Bronchial epithelial cell (primary cell): Measurements from ENCODE around the gene CAMK2A. TPM values are rescaled to one million over a fixed set of nuclear protein-coding genes. Genes with fewer than 3 reads are reported as not detected.

ENCODE experiments used
- DNase-seq: peaks from one replicate; pipeline ENCODE4 v3.0.0-alpha.2; 2010; ENCODE audit warnings: low read depth
- FAIRE-seq: peaks from 2 replicates; lab custom pipeline; 2011; peaks lifted over from hg19 to GRCh38; lab: Jason Lieb, UNC
- H3K27me3 ChIP-seq: 2 replicates; pipeline ENCODE4 v1.5.1; 2011; ENCODE audit warnings: low read length; ENCODE audit not compliant: control insufficient read depth, insufficient read depth
- H3K36me3 ChIP-seq: 2 replicates; pipeline ENCODE4 v1.5.1; 2011; ENCODE audit warnings: low read length; ENCODE audit not compliant: control insufficient read depth, insufficient read depth
- H3K4me3 ChIP-seq: 2 replicates; pipeline ENCODE4 v1.5.1; 2011; ENCODE audit warnings: mild to moderate bottlenecking, low read depth, low read length, control low read depth
- total RNA-seq: library from RNA; depleted of rRNA; stranded (reverse); fragments of >200 nt; gene quantifications from 2 replicates; pipeline ENCODE4 v1.2.1, GENCODE V29; 2014
- TF ChIP-seq, protein P1 (sequence below): IDR thresholded peaks from 2 replicates; pipeline ENCODE4 v1.5.1; 2011; ENCODE audit warnings: mild to moderate bottlenecking, moderate library complexity, low read length, control low read depth, inconsistent platforms; ENCODE audit not compliant: insufficient read depth, severe bottlenecking

Gene CAMK2A
- total RNA-seq, 1 donor from 2014 or later: under 0.01 TPM

DNA sequence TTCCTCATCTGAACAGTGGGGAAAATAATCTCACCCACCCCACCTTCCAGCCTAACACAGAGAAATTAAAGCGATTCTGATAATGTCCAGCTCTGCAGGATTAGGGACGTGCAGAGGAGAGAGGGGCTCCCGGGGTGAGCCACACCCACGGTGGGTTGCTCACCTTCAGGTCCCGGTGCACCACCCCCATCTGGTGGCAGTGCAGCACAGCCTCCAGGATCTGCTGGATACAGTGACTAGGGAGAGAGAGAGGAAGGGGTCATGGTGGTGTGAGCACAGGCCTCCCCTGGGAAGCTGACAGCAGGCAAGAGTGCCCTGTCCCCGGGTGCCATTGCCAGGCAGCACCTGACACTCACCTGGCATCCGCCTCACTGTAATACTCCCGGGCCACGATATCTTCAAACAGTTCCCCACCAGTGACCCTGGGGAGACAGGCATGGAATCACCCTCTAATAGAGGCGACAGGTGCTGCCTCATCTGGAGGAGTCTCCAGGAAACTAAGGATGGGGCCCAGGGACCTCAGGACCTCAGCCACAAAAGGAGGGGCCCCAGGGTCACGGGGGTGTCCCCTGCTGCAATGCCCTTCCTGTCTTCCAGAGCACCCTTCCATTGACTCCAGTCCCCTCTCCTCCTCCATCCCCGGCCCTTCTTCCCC, 33.0 kb downstream of the CAMK2A start:
- no peak overlapping the region for H3K4me3 ChIP-seq
- H3K36me3 ChIP-seq: no peaks in the 10 kb centered on the region
- TF ChIP-seq, protein P1, sequence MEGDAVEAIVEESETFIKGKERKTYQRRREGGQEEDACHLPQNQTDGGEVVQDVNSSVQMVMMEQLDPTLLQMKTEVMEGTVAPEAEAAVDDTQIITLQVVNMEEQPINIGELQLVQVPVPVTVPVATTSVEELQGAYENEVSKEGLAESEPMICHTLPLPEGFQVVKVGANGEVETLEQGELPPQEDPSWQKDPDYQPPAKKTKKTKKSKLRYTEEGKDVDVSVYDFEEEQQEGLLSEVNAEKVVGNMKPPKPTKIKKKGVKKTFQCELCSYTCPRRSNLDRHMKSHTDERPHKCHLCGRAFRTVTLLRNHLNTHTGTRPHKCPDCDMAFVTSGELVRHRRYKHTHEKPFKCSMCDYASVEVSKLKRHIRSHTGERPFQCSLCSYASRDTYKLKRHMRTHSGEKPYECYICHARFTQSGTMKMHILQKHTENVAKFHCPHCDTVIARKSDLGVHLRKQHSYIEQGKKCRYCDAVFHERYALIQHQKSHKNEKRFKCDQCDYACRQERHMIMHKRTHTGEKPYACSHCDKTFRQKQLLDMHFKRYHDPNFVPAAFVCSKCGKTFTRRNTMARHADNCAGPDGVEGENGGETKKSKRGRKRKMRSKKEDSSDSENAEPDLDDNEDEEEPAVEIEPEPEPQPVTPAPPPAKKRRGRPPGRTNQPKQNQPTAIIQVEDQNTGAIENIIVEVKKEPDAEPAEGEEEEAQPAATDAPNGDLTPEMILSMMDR: no peak
- DNase-seq (no peak), FAIRE-seq (no peak)
- peaks cover 4% of the 10 kb centered on the region for H3K27me3 ChIP-seq

DNA sequence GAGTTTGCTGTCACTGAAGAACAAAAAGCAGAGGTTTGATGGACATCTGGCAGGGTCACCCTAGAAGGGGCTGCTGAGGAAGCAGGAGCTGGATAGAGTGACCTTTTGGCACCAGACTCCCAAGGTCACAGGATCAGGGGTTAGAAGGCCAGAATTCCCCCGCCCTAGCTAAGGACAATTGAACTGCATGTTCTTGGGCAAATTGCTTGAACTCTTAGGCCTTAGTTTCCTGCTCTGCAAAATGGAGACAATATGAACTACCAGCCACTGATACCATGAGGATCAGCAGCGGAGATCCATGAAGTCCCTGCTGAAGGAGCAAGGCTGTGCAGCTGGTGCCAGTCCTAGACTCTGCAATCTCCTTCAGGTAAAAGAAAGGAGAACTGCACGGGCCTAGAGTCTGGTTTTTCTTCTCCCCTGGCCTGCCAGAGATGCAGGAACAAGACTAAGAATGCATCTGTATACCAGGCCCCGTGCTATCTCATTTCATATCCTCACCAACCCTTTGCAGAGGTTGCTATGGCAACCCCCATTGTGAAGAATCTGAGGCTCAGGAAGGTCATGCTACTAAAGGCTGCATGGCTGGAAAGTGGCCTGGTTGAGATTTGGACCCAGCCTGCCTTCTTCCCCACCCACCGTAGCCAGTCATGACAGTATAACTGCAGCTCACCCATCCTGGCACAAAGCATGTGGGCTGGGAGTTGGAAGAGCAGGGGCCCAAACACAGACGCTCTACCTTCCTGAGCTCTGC, 33.7 kb downstream of the CAMK2A start:
- no peak for DNase-seq
- Histone ChIP-seq H3K27me3 (peaks cover 4% of the 10 kb centered on the region), H3K36me3 (no peaks in the 10 kb centered on the region), H3K4me3 (no peak overlapping the region)
- no peak for FAIRE-seq
- TF ChIP-seq, protein P1: no peak

DNA sequence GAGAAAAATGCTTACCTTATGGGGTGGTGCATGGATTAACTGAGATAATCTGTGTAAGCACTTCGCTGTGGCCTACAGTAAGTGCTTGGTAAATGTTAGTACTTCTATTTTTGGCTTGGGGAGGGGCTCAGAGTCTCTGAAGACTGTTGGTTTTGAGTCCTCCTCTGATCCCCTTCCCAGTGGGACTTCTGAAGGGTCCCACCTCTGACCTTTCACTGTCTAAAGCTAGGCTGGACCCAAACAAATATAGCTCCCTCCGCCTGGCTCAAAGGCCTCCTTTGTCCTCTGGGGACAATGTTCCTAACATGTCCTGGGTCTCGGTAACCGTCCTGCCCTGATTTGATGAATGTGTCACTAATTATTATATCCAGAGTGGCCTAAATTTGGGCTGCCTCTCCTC, 34.8 kb downstream of the CAMK2A start:
- no peak overlapping the region for H3K4me3 ChIP-seq
- TF ChIP-seq, protein P1: no peak
- H3K36me3 ChIP-seq: no peaks in the 10 kb centered on the region
- H3K27me3 ChIP-seq: peaks cover 4% of the 10 kb centered on the region
- FAIRE-seq (no peak), DNase-seq (no peak)

DNA sequence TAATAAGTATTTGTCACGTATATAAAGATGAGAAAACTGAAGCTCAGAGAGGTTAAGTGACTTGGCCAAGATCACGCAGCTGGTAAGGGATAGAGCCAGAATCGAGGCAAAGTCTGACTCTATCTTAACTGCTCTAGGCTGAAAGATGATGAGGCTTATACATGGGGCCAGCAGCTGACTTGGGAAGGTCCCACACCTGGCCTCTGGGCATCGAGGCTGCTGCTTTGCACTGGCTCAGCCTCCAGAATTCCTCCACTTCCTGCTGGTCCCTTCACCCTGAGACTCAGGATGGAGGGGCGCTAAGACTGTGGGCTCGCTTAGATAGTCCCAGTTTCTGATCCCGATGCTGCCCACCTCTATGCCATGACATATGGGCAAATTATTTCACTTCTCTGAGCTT, 35.2 kb downstream of the CAMK2A start:
- no peak overlapping the region for H3K4me3 ChIP-seq
- no peaks in the 10 kb centered on the region for H3K36me3 ChIP-seq
- no peak for DNase-seq
- TF ChIP-seq, protein P1: no peak
- FAIRE-seq: no peak
- H3K27me3 ChIP-seq: peaks cover 4% of the 10 kb centered on the region

DNA sequence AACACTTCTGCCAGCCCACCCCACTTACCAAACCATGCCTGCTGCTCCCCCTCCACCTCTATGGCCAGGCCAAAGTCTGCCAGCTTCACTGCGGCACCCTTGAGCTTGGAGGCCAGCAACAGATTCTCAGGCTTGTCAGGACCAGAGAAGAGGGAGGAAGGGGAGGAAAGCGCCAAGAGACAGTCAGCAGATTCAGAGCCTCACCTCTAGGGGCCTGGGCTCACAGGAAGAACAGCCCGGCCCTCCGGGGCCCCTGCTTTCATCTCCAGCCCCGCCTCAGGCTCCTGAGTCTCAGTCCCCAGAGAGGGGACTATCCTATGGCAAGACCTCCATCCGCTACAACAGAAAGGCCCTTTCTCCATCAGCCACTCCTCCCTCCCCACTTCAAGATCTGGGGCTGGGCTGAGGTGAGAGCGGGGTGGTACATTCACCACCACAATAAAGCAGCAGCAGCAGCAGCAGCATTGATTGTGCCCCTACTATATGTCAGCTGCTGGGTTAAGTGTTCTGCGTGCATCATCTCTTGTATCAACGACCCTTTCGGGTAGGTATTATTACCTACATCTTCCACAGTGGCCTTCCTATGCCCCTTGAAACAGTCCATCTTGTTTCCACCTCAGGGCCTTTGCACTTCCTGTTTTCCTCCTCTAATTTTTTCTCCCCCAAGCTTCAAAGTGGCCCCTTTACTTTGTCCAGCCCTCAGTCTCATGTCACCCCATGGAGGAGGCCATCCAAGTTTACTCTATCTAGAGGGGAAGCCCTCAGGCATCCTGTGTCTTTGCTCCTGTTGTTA, 36.0 kb downstream of the CAMK2A start:
- no peak overlapping the region for H3K4me3 ChIP-seq
- no peaks in the 10 kb centered on the region for H3K36me3 ChIP-seq
- TF ChIP-seq, protein P1: no peak
- DNase-seq (no peak), FAIRE-seq (no peak)
- H3K27me3 ChIP-seq: peaks cover 4% of the 10 kb centered on the region
